HG03039 (cell line): ENCODE data around the gene COL4A2.

Experiments used
- ATAC-seq: cut with Tn5 transposase; IDR thresholded peaks from one replicate; pipeline ENCODE4 v1.9.1; 2021; ENCODE audit warnings: mild to moderate bottlenecking, moderate library complexity; ENCODE audit not compliant: unreplicated experiment

COL4A2 gene

GRCh38 chr13:110431425-110432294, 124.6 kb downstream of the COL4A2 start:
- ATAC-seq = no peak

- ATAC-seq = no peak
Measured at GRCh38 chr13:110432522-110432921, 125.4 kb downstream of the COL4A2 start.

GRCh38 chr13:110433014-110433413, 125.9 kb downstream of the COL4A2 start:
- no peak for ATAC-seq

- no peak for ATAC-seq
Measured at GRCh38 chr13:110434629-110435028, 127.5 kb downstream of the COL4A2 start.

GRCh38 chr13:110435331-110435730, 128.2 kb downstream of the COL4A2 start:
- no peak for ATAC-seq

GRCh38 chr13:110436276-110436675, 129.2 kb downstream of the COL4A2 start:
- ATAC-seq = no peak

GRCh38 chr13:110436786-110437370, 129.8 kb downstream of the COL4A2 start:
- no peak for ATAC-seq

- no peak for ATAC-seq
Measured at GRCh38 chr13:110438211-110438610, 131.1 kb downstream of the COL4A2 start.

GRCh38 chr13:110438776-110439175, 131.7 kb downstream of the COL4A2 start:
- ATAC-seq = no peak

GRCh38 chr13:110440946-110441731, 134.1 kb downstream of the COL4A2 start:
- ATAC-seq = no peak

GRCh38 chr13:110442930-110443621, 136.0 kb downstream of the COL4A2 start:
- ATAC-seq = no peak

- ATAC-seq = no peak
Measured at GRCh38 chr13:110443622-110444225, 136.6 kb downstream of the COL4A2 start.

GRCh38 chr13:110444226-110444653, 137.2 kb downstream of the COL4A2 start:
- peak; percentile 34 for ATAC-seq

- no peak for ATAC-seq
Measured at GRCh38 chr13:110445183-110445582, 138.1 kb downstream of the COL4A2 start.

GRCh38 chr13:110445722-110446574, 138.9 kb downstream of the COL4A2 start:
- ATAC-seq = no peak

GRCh38 chr13:110446575-110446890, 139.4 kb downstream of the COL4A2 start:
- no peak for ATAC-seq

- ATAC-seq = peak; percentile 45
Measured at GRCh38 chr13:110447058-110447511, 140.0 kb downstream of the COL4A2 start.

- ATAC-seq = no peak
Measured at GRCh38 chr13:110447801-110448200, 140.7 kb downstream of the COL4A2 start.

- ATAC-seq = no peak
Measured at GRCh38 chr13:110448230-110448629, 141.1 kb downstream of the COL4A2 start.

- no peak for ATAC-seq
Measured at GRCh38 chr13:110448677-110449076, 141.6 kb downstream of the COL4A2 start.
